ENCODE measurements around the gene ESR1. TPM values are rescaled to one million over a fixed set of nuclear protein-coding genes. Genes with fewer than 3 reads are reported as not detected.
"Not testable (repeated sequence)": the region's sequence is repeated elsewhere in the genome, so short reads cannot be mapped to it uniquely, and the experiment has no call there.

Gene ESR1
- polyA plus RNA-seq, 3 donors, result 0.16 to 3.3 (median 1.9) TPM

DNA sequence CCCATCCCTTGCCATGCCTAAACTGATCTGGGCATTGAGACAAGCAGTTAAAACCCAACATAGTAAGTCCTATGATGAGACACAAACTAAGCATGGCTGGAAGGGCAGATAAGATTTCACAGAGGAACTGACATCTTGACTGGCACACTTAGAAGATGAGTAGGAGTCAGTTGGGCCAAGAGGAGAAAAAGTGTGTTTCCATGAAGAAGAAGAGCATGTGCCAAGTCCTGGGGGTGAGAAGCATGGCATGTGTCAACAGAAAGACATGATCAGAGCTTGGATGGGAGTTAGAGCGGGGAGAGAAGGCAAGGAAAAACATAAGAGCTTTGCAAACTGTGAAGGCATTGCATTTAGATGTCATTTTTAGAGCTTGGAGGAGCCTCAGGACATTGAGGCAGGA lies 68.0 kb downstream of the ESR1 start:
- 0 to 40% (median 0%) methylated on average over 1 of the region's 1 CpG for WGBS, 3 donors
- no peak overlapping the region for H3K27ac ChIP-seq (ENCODE audit: low read depth, low read length)

GRCh38 chr6:151876122-151876521 lies 68.6 kb downstream of the ESR1 start:
- H3K27ac ChIP-seq (ENCODE audit: low read depth, low read length), result no peak overlapping the region
- WGBS, 3 donors, result 69 to 88% (median 85%) methylated on average over 6 of the region's 6 CpGs

- 78 to 93% (median 89%) methylated on average over 3 of the region's 3 CpGs for WGBS, 3 donors
- no peak overlapping the region for H3K27ac ChIP-seq (ENCODE audit: low read depth, low read length)
Measured at GRCh38 chr6:151877458-151877857, 70.0 kb downstream of the ESR1 start.

DNA sequence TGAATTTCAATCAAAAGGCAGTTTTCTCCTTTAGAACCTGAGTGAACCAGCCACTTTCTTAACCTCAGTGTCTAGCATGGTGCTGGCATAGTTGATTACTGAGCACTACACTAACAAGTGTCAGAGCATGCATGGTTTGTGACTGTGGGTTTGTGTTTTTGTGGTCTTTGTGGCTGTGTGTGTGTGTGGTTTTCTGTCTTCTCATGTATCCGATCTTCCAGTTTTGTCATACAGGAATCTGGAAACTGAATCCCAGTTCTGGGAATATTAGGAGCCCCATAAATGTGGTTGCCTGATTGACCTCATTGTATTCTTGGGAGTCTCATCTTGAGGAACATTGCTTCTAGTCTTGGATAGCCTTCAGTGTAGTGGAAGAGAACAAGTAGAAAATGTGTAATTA lies 73.7 kb downstream of the ESR1 start:
- WGBS, 3 donors, result 81 to 94% (median 93%) methylated on average over 1 of the region's 1 CpG
- H3K27ac ChIP-seq (ENCODE audit: low read depth, low read length), result no peak overlapping the region

GRCh38 chr6:151882206-151882605 lies 74.7 kb downstream of the ESR1 start:
- 79 to 91% (median 90%) methylated on average over 5 of the region's 5 CpGs for WGBS, 3 donors
- H3K27ac ChIP-seq (ENCODE audit: low read depth, low read length), result no peak overlapping the region

DNA sequence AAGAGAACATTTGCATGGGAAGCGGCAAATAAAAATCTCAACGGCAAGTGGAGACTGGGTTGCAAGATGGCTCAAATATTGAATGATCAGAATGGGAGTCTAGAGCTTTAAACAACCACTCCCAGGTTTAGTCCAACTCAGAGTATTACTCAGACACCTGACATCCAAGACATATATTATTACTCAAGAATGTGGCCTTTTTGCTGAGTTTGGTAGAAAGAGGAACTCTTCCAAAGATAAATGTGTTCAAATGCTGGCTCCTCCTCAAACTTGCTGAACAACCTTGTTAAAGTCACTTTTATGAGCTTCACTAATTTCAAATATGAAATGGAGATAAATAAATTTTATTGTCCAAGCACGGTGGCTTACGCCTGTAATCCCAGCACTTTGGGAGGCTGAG lies 77.8 kb downstream of the ESR1 start:
- no peak overlapping the region for H3K27ac ChIP-seq (ENCODE audit: low read depth, low read length)
- 91 to 96% (median 96%) methylated on average over 4 of the region's 4 CpGs for WGBS, 3 donors

GRCh38 chr6:151891524-151891923 lies 84.0 kb downstream of the ESR1 start:
- 64 to 81% (median 67%) methylated on average over 3 of the region's 3 CpGs for WGBS, 3 donors
- no peak overlapping the region for H3K27ac ChIP-seq (ENCODE audit: low read depth, low read length)

- WGBS, 3 donors, result 45 to 71% (median 61%) methylated on average over 3 of the region's 3 CpGs
- not testable (repeated sequence) for H3K27ac ChIP-seq (ENCODE audit: low read depth, low read length)
Measured at GRCh38 chr6:151894426-151894825, 86.9 kb downstream of the ESR1 start.

GRCh38 chr6:151899221-151899620 lies 91.7 kb downstream of the ESR1 start:
- WGBS, 3 donors, result 98 to 100% methylated on average over 4 to 16 of the region's 33 CpGs; no CpG with 5 or more reads in 1 of the 3 donors
- not testable (repeated sequence) for H3K27ac ChIP-seq (ENCODE audit: low read depth, low read length)

GRCh38 chr6:151899796-151900195 lies 92.3 kb downstream of the ESR1 start:
- not testable (repeated sequence) for H3K27ac ChIP-seq (ENCODE audit: low read depth, low read length)
- 95 to 98% (median 97%) methylated on average over 9 to 15 of the region's 15 CpGs for WGBS, 3 donors

DNA sequence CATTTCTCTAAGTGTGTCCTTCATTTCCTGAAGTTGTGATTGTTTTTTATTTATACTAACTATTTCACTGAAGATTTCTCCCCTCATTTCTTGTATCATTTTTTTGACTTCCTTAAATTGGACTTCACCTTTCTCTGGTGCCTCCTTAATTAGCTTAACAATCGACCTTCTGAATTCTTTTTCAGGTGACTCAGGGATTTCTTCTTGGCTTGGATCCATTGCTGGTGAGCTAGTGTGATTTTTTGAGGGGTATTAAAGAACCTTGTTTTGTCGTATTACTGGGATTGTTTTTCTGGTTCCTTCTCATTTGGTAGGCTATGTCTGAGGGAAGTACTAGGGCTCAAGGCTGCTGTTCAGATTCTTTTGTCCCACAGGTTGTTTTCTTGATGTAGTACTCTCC lies 92.8 kb downstream of the ESR1 start:
- no peak overlapping the region for H3K27ac ChIP-seq (ENCODE audit: low read depth, low read length)
- 62 to 85% (median 83%) methylated on average over 2 of the region's 2 CpGs for WGBS, 3 donors

- no peak overlapping the region for H3K27ac ChIP-seq (ENCODE audit: low read depth, low read length)
Measured at GRCh38 chr6:151901009-151901411, 93.5 kb downstream of the ESR1 start.

GRCh38 chr6:151904631-151905030 lies 97.1 kb downstream of the ESR1 start:
- 59 to 77% (median 71%) methylated on average over 4 of the region's 4 CpGs for WGBS, 3 donors
- no peak overlapping the region for H3K27ac ChIP-seq (ENCODE audit: low read depth, low read length)

More at GRCh38 chr6:151901009-151901411, 93.5 kb downstream of the ESR1 start:
- 80 to 91% (median 87%) methylated on average over 6 of the region's 6 CpGs for WGBS, 3 donors

GRCh38 chr6:151905072-151905471 lies 97.6 kb downstream of the ESR1 start:
- no peak overlapping the region for H3K27ac ChIP-seq (ENCODE audit: low read depth, low read length)
- WGBS, 3 donors, result 93 to 96% (median 93%) methylated on average over 3 of the region's 3 CpGs

GRCh38 chr6:151905854-151906253 lies 98.4 kb downstream of the ESR1 start:
- H3K27ac ChIP-seq (ENCODE audit: low read depth, low read length), result no peak overlapping the region
- 85 to 93% (median 91%) methylated on average over 4 of the region's 4 CpGs for WGBS, 3 donors

- WGBS, 3 donors, result 40 to 58% (median 46%) methylated on average over 2 of the region's 2 CpGs
- no peak overlapping the region for H3K27ac ChIP-seq (ENCODE audit: low read depth, low read length)
Measured at GRCh38 chr6:151911401-151911800, 103.9 kb downstream of the ESR1 start.

DNA sequence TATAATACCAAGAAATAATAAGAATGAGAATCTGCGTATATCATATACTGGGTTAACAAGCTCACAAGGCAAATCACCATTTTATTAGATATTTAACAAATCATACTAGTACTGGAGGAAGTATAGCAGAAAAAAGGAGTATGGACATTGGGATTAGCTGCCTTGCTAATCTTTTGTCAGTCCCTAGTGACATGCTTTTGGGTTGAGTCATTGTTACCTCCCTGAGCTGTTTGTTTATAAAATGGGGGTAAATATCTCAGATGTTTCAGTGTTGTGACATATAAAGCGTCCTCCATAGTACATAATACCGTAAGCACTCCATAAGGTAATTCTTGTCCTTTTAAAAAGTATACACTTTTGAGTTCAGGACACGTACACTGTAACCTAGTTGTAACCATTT lies 107.0 kb downstream of the ESR1 start:
- WGBS, 3 donors, result 76 to 92% (median 91%) methylated on average over 4 of the region's 4 CpGs
- no peak overlapping the region for H3K27ac ChIP-seq (ENCODE audit: low read depth, low read length)

GRCh38 chr6:151916075-151916474 lies 108.6 kb downstream of the ESR1 start:
- H3K27ac ChIP-seq (ENCODE audit: low read depth, low read length), result no peak overlapping the region
- 79 to 92% (median 92%) methylated on average over 3 of the region's 3 CpGs for WGBS, 3 donors

- WGBS, 3 donors, result 67 to 86% (median 84%) methylated on average over 3 of the region's 3 CpGs
- no peak overlapping the region for H3K27ac ChIP-seq (ENCODE audit: low read depth, low read length)
Measured at GRCh38 chr6:151916680-151917164, 109.2 kb downstream of the ESR1 start.

GRCh38 chr6:151917531-151918329 lies 110.2 kb downstream of the ESR1 start:
- 54 to 71% (median 61%) methylated on average over 6 of the region's 6 CpGs for WGBS, 3 donors
- H3K27ac ChIP-seq (ENCODE audit: low read depth, low read length), result no peak overlapping the region
